CD14-positive monocyte (primary cell): ENCODE results near the gene TBC1D10A. TPM values are rescaled to one million over a fixed set of nuclear protein-coding genes. Genes with fewer than 3 reads are reported as not detected.

Source experiments
- DNase-seq, 3 donors: peaks; one replicate each; pipeline ENCODE4 v3.0.0-alpha.2; 2011 to 2022
- H2AFZ ChIP-seq: 2 replicates; pipeline ENCODE4 v1.6.0; 2012; ENCODE audit warnings: mild to moderate bottlenecking, low read depth, low read length, inconsistent platforms; ENCODE audit not compliant: insufficient read depth, poor library complexity, severe bottlenecking
- H3K27ac ChIP-seq, 2 donors: 1 replicate in 1 of 2; 2 replicates in 1 of 2; pipeline ENCODE4 v1.5.1; 2012 to 2013; ENCODE audit warnings: low read length in 2 of 2, control low read depth in 1 of 2, inconsistent platforms in 1 of 2, low read depth in 1 of 2, mild to moderate bottlenecking in 1 of 2
- H3K27me3 ChIP-seq, 2 donors: one replicate each; pipeline versions ENCODE4 v1.6.0 to v1.6.1; 2011 to 2013; ENCODE audit warnings: low read length in 2 of 2; ENCODE audit not compliant: control insufficient read depth in 2 of 2, insufficient read depth in 2 of 2
- H3K36me3 ChIP-seq, 2 donors: replicated peaks in 1 of 2; 1 replicate in 1 of 2; 2 replicates in 1 of 2; pipeline versions ENCODE4 v1.5.1 to v1.6.1; 2012 to 2013; ENCODE audit warnings: low read length in 2 of 2, control low read depth in 1 of 2, inconsistent platforms in 1 of 2, mild to moderate bottlenecking in 1 of 2; ENCODE audit not compliant: insufficient read depth in 2 of 2, control insufficient read depth in 1 of 2
- H3K4me1 ChIP-seq, 2 donors: 1 replicate in 1 of 2; 2 replicates in 1 of 2; pipeline versions ENCODE4 v1.5.1 to v1.6.1; 2012 to 2013; ENCODE audit warnings: low read length in 2 of 2, control low read depth in 1 of 2, inconsistent platforms in 1 of 2, mild to moderate bottlenecking in 1 of 2, moderate library complexity in 1 of 2; ENCODE audit not compliant: insufficient read depth in 2 of 2, control insufficient read depth in 1 of 2
- H3K4me2 ChIP-seq: replicated peaks from 2 replicates; pipeline ENCODE3; 2012; ENCODE audit warnings: low read length, moderate library complexity, mild to moderate bottlenecking; ENCODE audit not compliant: poor library complexity, severe bottlenecking; ENCODE audit errors: extremely low read depth
- H3K4me3 ChIP-seq, 3 experiments: fragments of 200-600 bp in 1 of 3; sonication (generic) in 1 of 3; replicated peaks in 1 of 3; 1 replicate in 2 of 3; 2 replicates in 1 of 3; pipeline ENCODE4 v1.5.1; 2011 to 2013; ENCODE audit warnings: low read length in 3 of 3, mild to moderate bottlenecking in 3 of 3, control low read depth in 2 of 3, low read depth in 2 of 3, inconsistent platforms in 1 of 3, moderate library complexity in 1 of 3
- H3K79me2 ChIP-seq: 2 replicates; pipeline ENCODE4 v1.6.0; 2012; ENCODE audit warnings: mild to moderate bottlenecking, control low read depth, inconsistent platforms, low read length, moderate library complexity; ENCODE audit not compliant: insufficient read depth
- H3K9ac ChIP-seq: 2 replicates; pipeline ENCODE4 v1.6.0; 2017; ENCODE audit warnings: low read length, mild to moderate bottlenecking; ENCODE audit not compliant: insufficient read depth, poor library complexity, severe bottlenecking
- H3K9me3 ChIP-seq, 2 donors: replicated peaks in 1 of 2; 1 replicate in 1 of 2; 2 replicates in 1 of 2; pipeline versions ENCODE4 v1.5.1 to v1.6.1; 2012 to 2013; ENCODE audit warnings: low read length in 2 of 2, control low read depth in 1 of 2; ENCODE audit not compliant: control insufficient read depth in 1 of 2, insufficient read depth in 1 of 2
- H4K20me1 ChIP-seq: 2 replicates; pipeline ENCODE4 v1.6.0; 2012; ENCODE audit warnings: mild to moderate bottlenecking, low read length, control low read depth, moderate library complexity; ENCODE audit not compliant: insufficient read depth
- H3K27ac Mint-ChIP-seq, 7 donors: one replicate each; pipeline ENCODE4 v1.8.0; 2020; ENCODE audit warnings: mild to moderate bottlenecking in 7 of 7, mixed read lengths in 7 of 7, moderate library complexity in 6 of 7, inconsistent platforms in 2 of 7
- H3K27me3 Mint-ChIP-seq, 3 donors: one replicate each; pipeline ENCODE4 v1.8.0; 2021 to 2022; ENCODE audit warnings: low read depth in 3 of 3, mild to moderate bottlenecking in 3 of 3, mixed read lengths in 3 of 3, moderate library complexity in 3 of 3, inconsistent platforms in 1 of 3
- H3K36me3 Mint-ChIP-seq, 2 donors: one replicate each; pipeline ENCODE4 v1.8.0; 2020; ENCODE audit warnings: mixed read lengths in 2 of 2, inconsistent platforms in 1 of 2, mild to moderate bottlenecking in 1 of 2
- H3K4me1 Mint-ChIP-seq: one replicate; pipeline ENCODE4 v1.8.0; 2020; ENCODE audit warnings: mild to moderate bottlenecking, mixed read lengths
- H3K4me3 Mint-ChIP-seq, 2 donors: one replicate each; pipeline ENCODE4 v1.8.0; 2020; ENCODE audit warnings: mild to moderate bottlenecking in 2 of 2, mixed read lengths in 2 of 2, moderate library complexity in 1 of 2
- H3K9me3 Mint-ChIP-seq, 7 donors: one replicate each; pipeline ENCODE4 v1.8.0; 2020 to 2022; ENCODE audit warnings: mixed read lengths in 7 of 7, mild to moderate bottlenecking in 6 of 7, moderate library complexity in 6 of 7, inconsistent platforms in 2 of 7
- WGBS: methylation state at CpG from one replicate; pipeline ENCODE4 v1.1.5; 2013; ENCODE audit warnings: missing lambda C conversion rate; ENCODE audit not compliant: insufficient coverage; 5-methylcytosine and 5-hydroxymethylcytosine counted together
- intact Hi-C, 2 donors: fragments of 100-400 bp; cut with micrococcal nuclease; formaldehyde crosslinking; loops; one replicate each; pipeline versions ENCODE4 v1.15.0 to v1.15.1; 2023
- polyA plus RNA-seq, 3 donors: library from polyadenylated mRNA; depleted of rRNA in 1 of 3; unstranded in 2 of 3; stranded (reverse) in 1 of 3; fragments of 300-500 nt in 2 of 3; fragments of >200 nt in 1 of 3; fragmentation: Illumina TruSeq in 2 of 3; gene quantifications; 1 replicate in 2 of 3; 2 replicates in 1 of 3; pipeline ENCODE4 v1.2.3, GENCODE V29; 2012 to 2021
- TF ChIP-seq, protein P1 (sequence below): fragments of 200-600 bp; IDR thresholded peaks from one replicate; pipeline ENCODE4 v1.8.0; 2022; ENCODE audit warnings: antibody characterized with exemption, mild to moderate bottlenecking

Gene TBC1D10A
- polyA plus RNA-seq, 3 donors, result 13.4 to 38.3 (median 21.8) TPM

GRCh38 chr22:30252411-30253204 lies 74.1 kb downstream of the TBC1D10A start:
- TF ChIP-seq, protein P1, sequence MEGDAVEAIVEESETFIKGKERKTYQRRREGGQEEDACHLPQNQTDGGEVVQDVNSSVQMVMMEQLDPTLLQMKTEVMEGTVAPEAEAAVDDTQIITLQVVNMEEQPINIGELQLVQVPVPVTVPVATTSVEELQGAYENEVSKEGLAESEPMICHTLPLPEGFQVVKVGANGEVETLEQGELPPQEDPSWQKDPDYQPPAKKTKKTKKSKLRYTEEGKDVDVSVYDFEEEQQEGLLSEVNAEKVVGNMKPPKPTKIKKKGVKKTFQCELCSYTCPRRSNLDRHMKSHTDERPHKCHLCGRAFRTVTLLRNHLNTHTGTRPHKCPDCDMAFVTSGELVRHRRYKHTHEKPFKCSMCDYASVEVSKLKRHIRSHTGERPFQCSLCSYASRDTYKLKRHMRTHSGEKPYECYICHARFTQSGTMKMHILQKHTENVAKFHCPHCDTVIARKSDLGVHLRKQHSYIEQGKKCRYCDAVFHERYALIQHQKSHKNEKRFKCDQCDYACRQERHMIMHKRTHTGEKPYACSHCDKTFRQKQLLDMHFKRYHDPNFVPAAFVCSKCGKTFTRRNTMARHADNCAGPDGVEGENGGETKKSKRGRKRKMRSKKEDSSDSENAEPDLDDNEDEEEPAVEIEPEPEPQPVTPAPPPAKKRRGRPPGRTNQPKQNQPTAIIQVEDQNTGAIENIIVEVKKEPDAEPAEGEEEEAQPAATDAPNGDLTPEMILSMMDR, result no peak
- no peak overlapping the region for H3K4me2 ChIP-seq
- H3K27me3 ChIP-seq, result peaks cover 2 to 13% of the 10 kb centered on the region in 2 donors
- H4K20me1 ChIP-seq, result no peaks in the 10 kb centered on the region
- Mint-ChIP-seq H3K4me1 (peaks cover 35% of the 10 kb centered on the region), H3K27ac (peak overlapping the region in 4 of 7 donors; percentile 44 to 79 (median 52)), H3K27me3 (peaks cover 16 to 24% (median 17%) of the 10 kb centered on the region in 3 donors), H3K9me3 (no peaks in the 10 kb centered on the region), H3K4me3 (no peak overlapping the region), H3K36me3 (peaks cover 0 to 2% of the 10 kb centered on the region in 2 donors)
- intact Hi-C loops, result no loop called here
- no peak overlapping the region for H3K27ac ChIP-seq
- no peak overlapping the region for H3K9ac ChIP-seq
- 63% methylated on average over 19 of the region's 22 CpGs for WGBS
- no peaks in the 10 kb centered on the region for H3K79me2 ChIP-seq
- no peaks in the 10 kb centered on the region for H3K9me3 ChIP-seq
- peak in 1 of 3 donors; percentile 38 for DNase-seq
- peaks cover 11 to 23% of the 10 kb centered on the region in 2 donors for H3K4me1 ChIP-seq
- no peaks in the 10 kb centered on the region for H3K36me3 ChIP-seq
- no peak overlapping the region for H2AFZ ChIP-seq
- H3K4me3 ChIP-seq, result no peak overlapping the region

- intact Hi-C loops, result no loop called here
- Histone ChIP-seq H3K79me2 (no peaks in the 10 kb centered on the region), H3K9me3 (peaks cover 0 to 5% of the 10 kb centered on the region in 2 donors), H3K4me1 (peaks cover 16 to 30% of the 10 kb centered on the region in 2 donors), H2AFZ (no peak overlapping the region), H3K4me3 (no peak overlapping the region), H3K27ac (no peak overlapping the region), H3K27me3 (peaks cover 7 to 22% of the 10 kb centered on the region in 2 donors), H3K36me3 (no peaks in the 10 kb centered on the region), H3K9ac (no peak overlapping the region), H3K4me2 (no peak overlapping the region), H4K20me1 (no peaks in the 10 kb centered on the region)
- DNase-seq, result no peak
- H3K4me3 Mint-ChIP-seq, result no peak overlapping the region
- WGBS, result 93% methylated on average over 9 of the region's 10 CpGs
- TF ChIP-seq, protein P1, result no peak
- H3K27ac Mint-ChIP-seq, result no peak overlapping the region
- H3K27me3 Mint-ChIP-seq, result peaks cover 24 to 33% (median 25%) of the 10 kb centered on the region in 3 donors
- H3K9me3 Mint-ChIP-seq, result no peaks in the 10 kb centered on the region
- H3K4me1 Mint-ChIP-seq, result peaks cover 38% of the 10 kb centered on the region
- peaks cover 0 to 2% of the 10 kb centered on the region in 2 donors for H3K36me3 Mint-ChIP-seq
These were observed 75.0 kb downstream of the TBC1D10A start for GRCh38 chr22:30251711-30252110.
